A549 treated with DMSO at 1 μM for 4 hours (cell line): ENCODE data around the gene PEF1. TPM values are rescaled to one million over a fixed set of nuclear protein-coding genes. Genes with fewer than 3 reads are reported as not detected.

Experiments used
- total RNA-seq: library from RNA; stranded (reverse); fragments of 200-300 nt; extraction: Qiagen RNA extraction; gene quantifications from 5 replicates; pipeline ENCODE4 v1.2.3, GENCODE V29; 2022; ENCODE audit warnings: low read depth

The PEF1 gene
- 42.3 to 48.6 TPM (median 47.8 TPM) in 5 replicates for total RNA-seq

GRCh38 chr1:31644560-31645273 lies at the start of gene PEF1:
PEF1 (minus strand) TSS chr1:31644876; CDS start chr1:31644864, 12 bp downstream.

DNA sequence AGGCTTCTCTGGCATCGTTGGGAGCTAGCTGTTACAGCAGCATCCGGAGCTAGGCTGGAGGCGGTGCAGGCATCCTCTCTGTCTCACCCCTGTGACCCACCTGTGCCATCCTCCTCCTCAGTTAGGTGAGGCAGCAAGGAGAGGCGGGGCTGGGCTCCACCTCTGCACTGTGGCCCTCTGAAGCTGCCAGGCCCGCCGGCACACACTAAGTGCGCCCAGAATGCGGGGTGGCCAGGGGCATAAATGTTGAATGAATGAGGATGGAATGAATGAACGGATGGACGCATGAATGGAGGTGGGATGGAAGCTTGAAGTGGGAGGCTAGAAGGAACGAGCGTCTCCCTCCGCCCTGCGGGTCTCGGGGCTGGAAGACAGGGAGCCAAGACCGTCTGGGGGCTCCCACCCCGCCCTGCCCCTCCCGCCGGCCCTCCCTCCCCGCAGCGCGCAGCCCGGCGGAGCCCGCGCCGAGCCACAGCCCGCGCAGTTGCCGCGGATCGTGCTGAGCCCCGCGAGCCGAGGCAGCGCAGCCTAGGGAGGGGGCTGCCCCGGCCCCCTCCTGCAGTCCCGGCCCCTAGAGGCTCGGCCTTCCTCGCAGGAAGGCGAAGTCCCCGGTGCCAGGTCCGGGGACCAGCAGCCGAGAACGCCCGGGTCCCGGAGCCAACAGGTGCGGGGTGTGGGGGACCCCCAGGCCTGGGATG lies 27.3 kb downstream of the PEF1 start, which contains the start of gene HCRTR1:
TSS of gene HCRTR1 (plus strand) at position 472 of the 698 bp plus-strand sequence. CDS start 1,504 bp downstream, outside the sequence.

Other genes starting within 250 kb of the PEF1 start
- gene SERINC2, start 231.7 kb downstream of the PEF1 start, total RNA-seq, result 19.5 to 30.6 TPM (median 23.9 TPM) in 5 replicates
- gene TINAGL1, start 68.4 kb downstream of the PEF1 start, total RNA-seq, result 0.53 to 1.0 TPM (median 0.95 TPM) in 5 replicates
- not detected in 5 replicates for gene HCRTR1, start 27.2 kb downstream of the PEF1 start, total RNA-seq
- 4.2 to 7.5 TPM (median 5.3 TPM) in 5 replicates for gene COL16A1, start 59.1 kb upstream of the PEF1 start, total RNA-seq
- 5.7 to 7.7 TPM (median 7.4 TPM) in 5 replicates for gene ADGRB2, start 119.5 kb upstream of the PEF1 start, total RNA-seq
- gene SPOCD1, start 171.1 kb upstream of the PEF1 start, total RNA-seq, result 4.6 to 8.0 TPM (median 5.0 TPM) in 5 replicates